Smooth muscle cell of trachea (primary cell): ENCODE measurements around the gene HSPA8. TPM values are rescaled to one million over a fixed set of nuclear protein-coding genes. Genes with fewer than 3 reads are reported as not detected.

ENCODE experiments used
- total RNA-seq: library from RNA; depleted of rRNA; stranded (reverse); fragments of >200 nt; gene quantifications from 2 replicates; pipeline ENCODE4 v1.2.1, GENCODE V29; 2014

The HSPA8 gene
- 1,710 and 1,747 TPM in 2 replicates for total RNA-seq

DNA sequence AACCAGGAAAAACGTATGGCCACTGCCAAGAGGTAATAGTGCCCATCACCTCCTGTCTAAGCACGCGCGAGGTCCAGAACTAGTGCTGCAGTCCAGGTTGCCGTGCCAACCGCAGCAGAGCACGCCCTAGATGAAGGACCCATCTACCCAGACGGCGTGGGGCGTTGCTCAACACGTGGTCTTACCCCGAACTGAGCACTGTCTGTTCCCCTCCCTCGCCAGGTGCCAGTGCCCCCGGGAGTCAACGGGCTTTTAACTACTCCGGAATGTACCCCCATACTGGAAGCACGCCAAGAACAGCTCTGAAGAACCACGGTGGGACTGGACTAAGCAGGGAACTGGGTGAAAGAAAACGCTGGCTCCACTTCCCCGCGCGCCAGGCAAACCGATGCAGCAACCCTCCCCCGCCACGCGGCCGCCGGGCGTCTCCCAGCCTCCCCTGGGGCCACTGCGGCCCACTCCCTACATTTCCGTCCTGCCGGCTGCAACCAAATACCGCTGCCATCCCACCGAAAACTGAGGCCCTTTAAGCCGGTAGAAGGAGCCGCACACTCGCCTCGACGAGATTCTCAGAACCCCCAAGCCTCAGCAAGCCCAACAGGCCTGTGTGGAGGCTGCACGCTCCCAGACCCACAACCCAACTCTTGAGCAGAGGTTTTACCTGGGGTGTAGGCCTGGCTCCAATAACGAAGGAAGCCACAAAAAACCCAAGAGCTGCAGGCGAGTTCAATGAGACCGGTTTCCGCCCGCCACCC is at the start of gene HSPA8:
HSPA8 (minus strand) TSS at position 734 of the 755 bp plus-strand sequence. CDS start 812 bp downstream, outside the sequence.

Other genes with a start within 250 kb of the HSPA8 start
- gene CRTAM, start 223.6 kb downstream of the HSPA8 start, total RNA-seq = not detected in 2 replicates
- 1.3 and 1.7 TPM in 2 replicates for gene JHY, start 179.4 kb downstream of the HSPA8 start, total RNA-seq
- not detected in 2 replicates for gene BSX, start 80.3 kb downstream of the HSPA8 start, total RNA-seq
- 222 and 262 TPM in 2 replicates for gene CLMP, start 133.1 kb upstream of the HSPA8 start, total RNA-seq